HUES64 (cell line): Measurements from ENCODE around the gene TAF11.

Experiments
- H3K27ac ChIP-seq: 2 replicates; pipeline ENCODE4 v1.7.0; 2013; ENCODE audit warnings: low read depth, low read length, inconsistent platforms
- H3K27me3 ChIP-seq: 2 replicates; pipeline ENCODE4 v1.6.1; 2013; ENCODE audit warnings: mild to moderate bottlenecking, low read length; ENCODE audit not compliant: insufficient read depth
- H3K36me3 ChIP-seq: 2 replicates; pipeline ENCODE4 v1.6.1; 2013; ENCODE audit warnings: mild to moderate bottlenecking, low read length; ENCODE audit not compliant: insufficient read depth
- H3K4me1 ChIP-seq: 2 replicates; pipeline ENCODE4 v1.6.1; 2013; ENCODE audit warnings: mild to moderate bottlenecking, low read length, moderate library complexity; ENCODE audit not compliant: insufficient read depth
- H3K4me3 ChIP-seq: 2 replicates; pipeline ENCODE4 v1.5.1; 2013; ENCODE audit warnings: mild to moderate bottlenecking, low read length, moderate library complexity
- H3K9ac ChIP-seq: 2 replicates; pipeline ENCODE4 v1.6.1; 2013; ENCODE audit warnings: mild to moderate bottlenecking, low read depth, low read length
- H3K9me3 ChIP-seq: 2 replicates; pipeline ENCODE4 v1.6.1; 2013; ENCODE audit warnings: low read depth, low read length; ENCODE audit not compliant: insufficient read depth
- WGBS: fragments of 150-250, 120-280 bp; methylation state at CpG from one replicate; pipeline ENCODE4 v1.1.7; 2013; ENCODE audit warnings: missing lambda C conversion rate; 5-methylcytosine and 5-hydroxymethylcytosine counted together

Gene TAF11

GRCh38 chr6:34920097-34920496 lies 32.3 kb upstream of the TAF11 start:
- peaks cover 8% of the 10 kb centered on the region for H3K4me1 ChIP-seq
- no peaks in the 10 kb centered on the region for H3K27me3 ChIP-seq
- no peak overlapping the region for H3K9ac ChIP-seq
- no peaks in the 10 kb centered on the region for H3K36me3 ChIP-seq
- 97% methylated on average over 4 of the region's 4 CpGs for WGBS
- H3K27ac ChIP-seq = no peak overlapping the region
- no peaks in the 10 kb centered on the region for H3K9me3 ChIP-seq
- H3K4me3 ChIP-seq = no peak overlapping the region

GRCh38 chr6:34919651-34920050 lies 31.8 kb upstream of the TAF11 start:
- WGBS = 96% methylated on average over 1 of the region's 1 CpG
- no peak overlapping the region for H3K4me3 ChIP-seq
- no peaks in the 10 kb centered on the region for H3K27me3 ChIP-seq
- no peak overlapping the region for H3K9ac ChIP-seq
- H3K4me1 ChIP-seq = peaks cover 8% of the 10 kb centered on the region
- no peaks in the 10 kb centered on the region for H3K9me3 ChIP-seq
- no peaks in the 10 kb centered on the region for H3K36me3 ChIP-seq
- H3K27ac ChIP-seq = no peak overlapping the region

GRCh38 chr6:34917626-34918285 lies 29.9 kb upstream of the TAF11 start:
- WGBS = 97% methylated on average over 6 of the region's 6 CpGs
- no peaks in the 10 kb centered on the region for H3K9me3 ChIP-seq

GRCh38 chr6:34916348-34916967 lies 28.6 kb upstream of the TAF11 start:
- Histone ChIP-seq H3K9ac (no peak overlapping the region), H3K27ac (no peak overlapping the region), H3K9me3 (no peaks in the 10 kb centered on the region), H3K36me3 (no peaks in the 10 kb centered on the region), H3K27me3 (no peaks in the 10 kb centered on the region), H3K4me1 (peaks cover under 1% of the 10 kb centered on the region; the same call in 1 of the 2 replicates), H3K4me3 (no peak overlapping the region)
- WGBS = 98% methylated on average over 4 of the region's 4 CpGs

More at GRCh38 chr6:34917626-34918285, 29.9 kb upstream of the TAF11 start:
- no peaks in the 10 kb centered on the region for H3K4me1 ChIP-seq
- no peaks in the 10 kb centered on the region for H3K36me3 ChIP-seq
- H3K27ac ChIP-seq = no peak overlapping the region
- no peak overlapping the region for H3K9ac ChIP-seq
- H3K27me3 ChIP-seq = no peaks in the 10 kb centered on the region
- no peak overlapping the region for H3K4me3 ChIP-seq

GRCh38 chr6:34914358-34914757 lies 26.5 kb upstream of the TAF11 start:
- H3K27me3 ChIP-seq = no peaks in the 10 kb centered on the region
- no peak overlapping the region for H3K4me3 ChIP-seq
- no peak overlapping the region for H3K27ac ChIP-seq
- H3K36me3 ChIP-seq = no peaks in the 10 kb centered on the region
- 95% methylated on average over 4 of the region's 4 CpGs for WGBS
- peaks cover 7% of the 10 kb centered on the region; the same call in 1 of the 2 replicates for H3K4me1 ChIP-seq
- no peaks in the 10 kb centered on the region for H3K9me3 ChIP-seq
- H3K9ac ChIP-seq = no peak overlapping the region

- Histone ChIP-seq H3K27ac (no peak overlapping the region), H3K36me3 (no peaks in the 10 kb centered on the region), H3K9me3 (no peaks in the 10 kb centered on the region), H3K9ac (no peak overlapping the region), H3K27me3 (no peaks in the 10 kb centered on the region), H3K4me3 (no peak overlapping the region), H3K4me1 (peaks cover 7% of the 10 kb centered on the region; the same call in 1 of the 2 replicates)
- 96% methylated on average over 3 of the region's 3 CpGs for WGBS
Measured at GRCh38 chr6:34912715-34913464, 25.0 kb upstream of the TAF11 start.

GRCh38 chr6:34911822-34912221 lies 24.0 kb upstream of the TAF11 start:
- WGBS = 96% methylated on average over 5 of the region's 5 CpGs
- H3K4me3 ChIP-seq = no peak overlapping the region
- no peak overlapping the region for H3K27ac ChIP-seq
- no peaks in the 10 kb centered on the region for H3K9me3 ChIP-seq
- H3K9ac ChIP-seq = no peak overlapping the region
- no peaks in the 10 kb centered on the region for H3K27me3 ChIP-seq
- H3K36me3 ChIP-seq = no peaks in the 10 kb centered on the region
- H3K4me1 ChIP-seq = peaks cover 7% of the 10 kb centered on the region; the same call in 1 of the 2 replicates

GRCh38 chr6:34909320-34909883 lies 21.6 kb upstream of the TAF11 start:
- H3K36me3 ChIP-seq = no peaks in the 10 kb centered on the region
- no peak overlapping the region for H3K27ac ChIP-seq
- peaks cover 7% of the 10 kb centered on the region; the same call in 1 of the 2 replicates for H3K4me1 ChIP-seq
- no peaks in the 10 kb centered on the region for H3K9me3 ChIP-seq
- no peaks in the 10 kb centered on the region for H3K27me3 ChIP-seq
- no peak overlapping the region for H3K9ac ChIP-seq
- 94% methylated on average over 6 of the region's 6 CpGs for WGBS
- H3K4me3 ChIP-seq = no peak overlapping the region

- Histone ChIP-seq H3K9ac (no peak overlapping the region), H3K36me3 (no peaks in the 10 kb centered on the region), H3K27me3 (no peaks in the 10 kb centered on the region), H3K27ac (no peak overlapping the region), H3K4me3 (no peak overlapping the region), H3K4me1 (peaks cover 7% of the 10 kb centered on the region; the same call in 1 of the 2 replicates), H3K9me3 (no peaks in the 10 kb centered on the region)
- 95% methylated on average over 3 of the region's 3 CpGs for WGBS
Measured at GRCh38 chr6:34908194-34908593, 20.4 kb upstream of the TAF11 start.

- no peak overlapping the region for H3K27ac ChIP-seq
- H3K9me3 ChIP-seq = no peaks in the 10 kb centered on the region
- WGBS = 98% methylated on average over 2 of the region's 2 CpGs
- H3K9ac ChIP-seq = no peak overlapping the region
- H3K27me3 ChIP-seq = no peaks in the 10 kb centered on the region
- no peak overlapping the region for H3K4me3 ChIP-seq
- H3K36me3 ChIP-seq = no peaks in the 10 kb centered on the region
- peaks cover 7% of the 10 kb centered on the region; the same call in 1 of the 2 replicates for H3K4me1 ChIP-seq
Measured at GRCh38 chr6:34906826-34907225, 19.0 kb upstream of the TAF11 start.
